Upper lobe of left lung (tissue), 6 donors: Measurements from ENCODE around the gene MOB3B. TPM values are rescaled to one million over a fixed set of nuclear protein-coding genes. Genes with fewer than 3 reads are reported as not detected.

ENCODE experiments used
- ATAC-seq, 2 donors: fragments of 200-7000 bp; cut with Tn5 transposase; one replicate each; pipeline ENCODE4 v1.9.1; 2022; ENCODE audit warnings: mild to moderate bottlenecking in 2 of 2, moderate library complexity in 2 of 2; ENCODE audit not compliant: low FRiP score in 2 of 2
- DNase-seq, 2 donors: peaks; one replicate each; pipeline ENCODE4 v3.0.0-alpha.2; 2019 to 2020
- H3K27ac ChIP-seq, 4 donors: fragments of 200-600 bp; sonication (generic); one replicate each; pipeline ENCODE4 v1.5.1; 2016 to 2019
- H3K27me3 ChIP-seq, 4 donors: fragments of 200-600 bp; sonication (generic); one replicate each; pipeline ENCODE4 v1.5.1; 2017 to 2019
- H3K36me3 ChIP-seq, 4 donors: fragments of 200-600 bp; sonication (generic); one replicate each; pipeline ENCODE4 v1.5.1; 2016 to 2019
- H3K4me1 ChIP-seq, 4 donors: fragments of 200-600 bp; sonication (generic); one replicate each; pipeline ENCODE4 v1.5.1; 2018 to 2019
- H3K4me3 ChIP-seq, 4 donors: fragments of 200-600 bp; sonication (generic); one replicate each; pipeline ENCODE4 v1.5.1; 2017 to 2019; ENCODE audit warnings: mild to moderate bottlenecking in 2 of 4, moderate library complexity in 1 of 4
- H3K9me3 ChIP-seq, 4 donors: fragments of 200-600 bp; sonication (generic); one replicate each; pipeline ENCODE4 v1.5.1; 2018 to 2019
- EP300 ChIP-seq, 4 donors: sonication (generic); formaldehyde crosslinking; IDR thresholded peaks; one replicate each; pipeline ENCODE4 v1.5.1; 2017; ENCODE audit warnings: antibody characterized with exemption in 4 of 4, control low read depth in 2 of 4
- POLR2A ChIP-seq, 4 donors: fragments of 450-650 bp; IDR thresholded peaks; one replicate each; pipeline ENCODE4 v1.5.1; 2016 to 2017; ENCODE audit warnings: antibody characterized with exemption in 4 of 4, mild to moderate bottlenecking in 2 of 4
- POLR2AphosphoS5 ChIP-seq, 2 donors: sonication (generic); formaldehyde crosslinking; IDR thresholded peaks; one replicate each; pipeline ENCODE4 v1.5.1; 2017; ENCODE audit warnings: antibody characterized with exemption in 2 of 2
- WGBS, 2 donors: methylation state at CpG; one replicate each; pipeline ENCODE4 v1.1.5; 2017 to 2018; 5-methylcytosine and 5-hydroxymethylcytosine counted together
- total RNA-seq, 6 donors: library from RNA; depleted of rRNA in 4 of 6; stranded (reverse); fragments of >200 nt in 4 of 6; gene quantifications; one replicate each; pipeline versions ENCODE4 v1.1.0 to v1.2.1, GENCODE V29; 2016 to 2021
- TF ChIP-seq, protein P1 (sequence below), 6 experiments: fragments of 450-650 bp in 4 of 6; fragments of 200-600 bp in 2 of 6; sonication (generic) in 2 of 6; IDR thresholded peaks; one replicate each; pipeline ENCODE4 v1.5.1; 2016 to 2019; ENCODE audit warnings: antibody characterized with exemption in 6 of 6
- donor health status: DM: no; HTN: no; CAD: no; lungs with moderate emphysema.
- donor health status: DM: no; HTN: yes; CAD: no; lungs with severe emphysema.

MOB3B gene
- total RNA-seq, 6 donors from 2014 or later = 4.2 to 20.7 (median 8.3) TPM

DNA sequence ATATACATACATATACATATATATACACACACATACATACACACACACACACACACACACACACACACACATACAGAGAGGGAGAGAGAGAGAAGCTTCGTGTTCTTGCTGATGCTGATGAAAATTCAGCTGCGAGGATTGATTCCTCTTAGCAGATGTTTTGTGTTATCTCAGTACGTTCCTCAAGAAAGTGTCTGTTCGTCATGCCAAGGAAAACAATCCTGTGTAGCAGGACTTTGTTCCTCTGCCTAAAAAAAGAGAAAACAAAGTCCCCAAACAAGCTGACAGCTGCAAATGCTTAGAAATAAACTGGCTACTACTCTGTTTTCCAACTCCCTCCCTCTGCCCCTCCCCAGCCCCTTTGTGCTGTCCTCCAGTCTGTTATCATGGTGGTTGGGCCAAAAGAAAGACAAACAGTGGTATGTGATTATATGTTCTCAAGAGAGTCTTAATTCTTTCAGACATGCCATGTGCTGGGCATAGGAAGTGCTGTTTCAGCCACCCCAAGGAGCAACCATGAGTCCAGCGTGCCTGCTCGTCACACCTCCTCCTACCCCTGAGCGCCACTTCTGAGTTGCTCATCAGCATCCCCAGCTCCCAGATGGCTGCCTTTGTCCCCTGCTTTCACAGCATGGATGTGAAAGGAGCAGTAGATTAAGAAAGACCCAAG lies 161.2 kb downstream of the MOB3B start:
- H3K27ac ChIP-seq = peak overlapping the region in 1 of 4 donors; percentile 7
- no peak for DNase-seq
- TF ChIP-seq POLR2A (IDR thresholded peaks at IDR 0.05) = no peak
- no peak for TF ChIP-seq EP300 (IDR thresholded peaks at IDR 0.05)
- TF ChIP-seq, protein P1, sequence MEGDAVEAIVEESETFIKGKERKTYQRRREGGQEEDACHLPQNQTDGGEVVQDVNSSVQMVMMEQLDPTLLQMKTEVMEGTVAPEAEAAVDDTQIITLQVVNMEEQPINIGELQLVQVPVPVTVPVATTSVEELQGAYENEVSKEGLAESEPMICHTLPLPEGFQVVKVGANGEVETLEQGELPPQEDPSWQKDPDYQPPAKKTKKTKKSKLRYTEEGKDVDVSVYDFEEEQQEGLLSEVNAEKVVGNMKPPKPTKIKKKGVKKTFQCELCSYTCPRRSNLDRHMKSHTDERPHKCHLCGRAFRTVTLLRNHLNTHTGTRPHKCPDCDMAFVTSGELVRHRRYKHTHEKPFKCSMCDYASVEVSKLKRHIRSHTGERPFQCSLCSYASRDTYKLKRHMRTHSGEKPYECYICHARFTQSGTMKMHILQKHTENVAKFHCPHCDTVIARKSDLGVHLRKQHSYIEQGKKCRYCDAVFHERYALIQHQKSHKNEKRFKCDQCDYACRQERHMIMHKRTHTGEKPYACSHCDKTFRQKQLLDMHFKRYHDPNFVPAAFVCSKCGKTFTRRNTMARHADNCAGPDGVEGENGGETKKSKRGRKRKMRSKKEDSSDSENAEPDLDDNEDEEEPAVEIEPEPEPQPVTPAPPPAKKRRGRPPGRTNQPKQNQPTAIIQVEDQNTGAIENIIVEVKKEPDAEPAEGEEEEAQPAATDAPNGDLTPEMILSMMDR (IDR thresholded peaks at IDR 0.05) = no peak

DNA sequence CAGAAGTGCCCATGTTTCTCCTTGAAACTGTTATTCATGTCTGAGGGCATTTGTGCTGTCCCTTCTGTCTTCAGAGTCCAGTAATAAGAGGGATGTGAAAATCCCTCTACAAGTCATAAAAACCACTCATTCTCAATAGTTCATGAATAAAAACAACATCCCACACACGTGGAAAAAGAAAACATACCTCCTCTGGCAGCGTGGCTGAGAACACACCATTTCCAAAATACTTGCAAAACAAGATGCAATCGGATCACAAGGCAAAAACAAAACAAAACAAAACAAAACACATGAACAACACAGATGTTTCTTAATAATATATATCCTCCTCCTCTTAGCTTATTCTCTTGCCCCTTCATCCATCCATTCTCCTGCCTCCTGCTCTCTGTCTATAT lies 161.7 kb downstream of the MOB3B start:
- Histone ChIP-seq H3K27ac (peak overlapping the region in 1 of 4 donors; percentile 39), H3K4me1 (peaks cover 0 to 20% (median 14%) of the 10 kb centered on the region in 4 donors)
- no peak for ATAC-seq

More for the DNA sequence above, 161.2 kb downstream of the MOB3B start:
- peaks cover 0 to 20% (median 14%) of the 10 kb centered on the region in 4 donors for H3K4me1 ChIP-seq
- H3K4me3 ChIP-seq = no peak overlapping the region
- H3K36me3 ChIP-seq = no peaks in the 10 kb centered on the region
- no peaks in the 10 kb centered on the region for H3K9me3 ChIP-seq
- WGBS, 2 donors = 68 to 76% methylated on average over 7 of the region's 7 CpGs
- no peaks in the 10 kb centered on the region for H3K27me3 ChIP-seq
- ATAC-seq = peak; percentile 24 to 69

DNA sequence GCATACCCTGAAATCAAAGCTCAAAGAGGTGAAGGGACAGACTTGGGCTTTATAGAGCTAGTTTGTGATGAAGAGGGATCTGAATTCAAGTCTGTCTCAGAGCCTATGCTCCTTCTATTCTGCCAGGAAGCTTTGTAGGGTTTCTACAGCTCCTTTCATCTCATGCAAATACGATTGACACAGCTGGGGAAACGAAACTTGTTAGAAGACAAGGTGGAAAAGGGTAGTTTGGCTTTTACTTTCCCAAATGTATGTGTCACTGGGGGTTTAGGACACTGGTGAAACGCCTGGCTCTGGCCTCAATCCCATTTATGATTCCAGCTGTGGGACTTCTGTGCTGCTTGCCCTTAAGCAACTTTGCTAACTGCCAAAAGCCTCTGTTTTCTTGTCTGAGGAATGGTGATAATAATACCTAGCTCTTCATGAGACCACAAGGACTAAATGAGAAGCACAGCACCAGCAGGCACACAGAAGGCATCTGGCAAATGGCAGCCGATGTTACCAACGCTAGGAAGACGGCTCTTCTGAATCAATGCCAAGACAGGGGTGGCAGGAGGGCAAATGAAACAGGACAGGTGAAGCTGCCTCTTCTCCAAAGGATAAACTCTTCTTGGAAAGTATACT lies 162.3 kb downstream of the MOB3B start:
- Histone ChIP-seq H3K4me3 (no peak overlapping the region), H3K4me1 (peaks cover 0 to 20% (median 14%) of the 10 kb centered on the region in 4 donors), H3K9me3 (no peaks in the 10 kb centered on the region), H3K36me3 (no peaks in the 10 kb centered on the region), H3K27me3 (no peaks in the 10 kb centered on the region), H3K27ac (peak overlapping the region in 2 of 4 donors; percentile 33 to 39)
- TF ChIP-seq, protein P1 (IDR thresholded peaks at IDR 0.05) = no peak
- TF ChIP-seq EP300 (IDR thresholded peaks at IDR 0.05) (no peak), POLR2AphosphoS5 (IDR thresholded peaks at IDR 0.05) (no peak), POLR2A (IDR thresholded peaks at IDR 0.05) (no peak)
- DNase-seq = no peak
- no peak for ATAC-seq
- WGBS, 2 donors = 68 to 70% methylated on average over 6 of the region's 6 CpGs

More for the DNA sequence above, 161.7 kb downstream of the MOB3B start:
- Histone ChIP-seq H3K27me3 (no peaks in the 10 kb centered on the region), H3K9me3 (no peaks in the 10 kb centered on the region), H3K4me3 (no peak overlapping the region), H3K36me3 (no peaks in the 10 kb centered on the region)
- WGBS, 2 donors = 59 to 61% methylated on average over 3 of the region's 3 CpGs
- no peak for DNase-seq
- TF ChIP-seq, protein P1 (IDR thresholded peaks at IDR 0.05) = no peak
- TF ChIP-seq POLR2AphosphoS5 (IDR thresholded peaks at IDR 0.05) (no peak), POLR2A (IDR thresholded peaks at IDR 0.05) (no peak), EP300 (IDR thresholded peaks at IDR 0.05) (no peak)

DNA sequence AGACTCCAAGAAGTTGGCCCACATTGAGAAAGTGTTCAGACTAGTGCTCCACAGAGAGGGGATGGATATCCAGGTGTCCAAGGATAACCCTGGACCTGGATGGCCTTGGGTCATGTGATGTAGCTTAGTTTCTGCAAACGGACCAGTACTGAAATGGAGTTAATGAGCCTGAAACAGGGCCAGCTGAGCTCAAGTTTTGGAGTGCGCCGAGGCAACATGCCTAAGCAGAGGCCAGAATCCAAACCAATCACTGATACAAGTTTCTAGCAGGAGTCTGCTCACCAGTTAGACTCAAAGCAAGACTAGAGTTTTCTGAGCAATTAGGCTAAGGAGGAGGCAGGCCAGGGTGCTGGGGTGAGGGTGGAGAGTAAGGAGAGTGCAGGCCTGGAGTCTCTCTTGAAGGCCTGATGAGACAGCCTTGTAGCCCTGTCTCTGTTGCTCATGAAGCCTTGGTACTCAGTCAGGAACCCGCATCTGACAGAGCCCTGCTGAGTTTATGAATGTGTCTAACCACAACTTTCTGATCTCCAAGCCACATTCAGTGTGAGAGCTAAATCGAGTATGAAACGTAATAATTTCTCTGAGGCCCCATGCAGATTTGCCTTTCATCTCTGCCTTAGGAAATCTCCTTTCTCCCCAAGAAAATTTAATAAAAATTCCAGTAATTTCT lies 163.8 kb downstream of the MOB3B start:
- Histone ChIP-seq H3K27ac (no peak overlapping the region), H3K36me3 (no peaks in the 10 kb centered on the region), H3K4me1 (peaks cover 0 to 20% (median 11%) of the 10 kb centered on the region in 4 donors), H3K9me3 (no peaks in the 10 kb centered on the region), H3K27me3 (no peaks in the 10 kb centered on the region), H3K4me3 (no peak overlapping the region)
- no peak for DNase-seq
- WGBS, 2 donors = 55 to 65% methylated on average over 6 of the region's 6 CpGs
- ATAC-seq = no peak
- TF ChIP-seq, protein P1 (IDR thresholded peaks at IDR 0.05) = no peak
- TF ChIP-seq POLR2A (IDR thresholded peaks at IDR 0.05) (no peak), POLR2AphosphoS5 (IDR thresholded peaks at IDR 0.05) (no peak), EP300 (IDR thresholded peaks at IDR 0.05) (no peak)
